ENCODE data around the gene AGAP6.
"Not testable (repeated sequence)": the region's sequence is repeated elsewhere in the genome, so short reads cannot be mapped to it uniquely, and the experiment has no call there.

Gene AGAP6

GRCh38 chr10:50051995-50052660 lies 63.9 kb downstream of the AGAP6 start:
- not testable (repeated sequence) for H3K27me3 Mint-ChIP-seq; H3K4me3 Mint-ChIP-seq; H3K27ac Mint-ChIP-seq; H3K36me3 Mint-ChIP-seq (ENCODE audit: low read depth); DNase-seq; H3K9me3 Mint-ChIP-seq; ATAC-seq; H3K4me1 Mint-ChIP-seq

GRCh38 chr10:50052778-50053376 lies 64.7 kb downstream of the AGAP6 start:
- H3K27ac Mint-ChIP-seq; H3K9me3 Mint-ChIP-seq; H3K36me3 Mint-ChIP-seq (ENCODE audit: low read depth); H3K27me3 Mint-ChIP-seq; DNase-seq; H3K4me3 Mint-ChIP-seq; ATAC-seq; H3K4me1 Mint-ChIP-seq: not testable (repeated sequence)

- H3K36me3 Mint-ChIP-seq (ENCODE audit: low read depth); H3K4me3 Mint-ChIP-seq; H3K27me3 Mint-ChIP-seq; H3K9me3 Mint-ChIP-seq; DNase-seq; H3K27ac Mint-ChIP-seq; ATAC-seq; H3K4me1 Mint-ChIP-seq: not testable (repeated sequence)
Measured at GRCh38 chr10:50055494-50056292, 67.5 kb downstream of the AGAP6 start.

- H3K27me3 Mint-ChIP-seq; H3K27ac Mint-ChIP-seq; H3K9me3 Mint-ChIP-seq; ATAC-seq; H3K4me3 Mint-ChIP-seq; H3K4me1 Mint-ChIP-seq; DNase-seq; H3K36me3 Mint-ChIP-seq (ENCODE audit: low read depth): not testable (repeated sequence)
Measured at GRCh38 chr10:50056654-50057053, 68.4 kb downstream of the AGAP6 start.

- H3K4me3 Mint-ChIP-seq; H3K36me3 Mint-ChIP-seq (ENCODE audit: low read depth); H3K9me3 Mint-ChIP-seq; ATAC-seq; H3K27me3 Mint-ChIP-seq; H3K4me1 Mint-ChIP-seq; H3K27ac Mint-ChIP-seq; DNase-seq: not testable (repeated sequence)
Measured at GRCh38 chr10:50058727-50059126, 70.5 kb downstream of the AGAP6 start.

- H3K4me3 Mint-ChIP-seq; H3K27ac Mint-ChIP-seq; ATAC-seq; DNase-seq; H3K27me3 Mint-ChIP-seq; H3K4me1 Mint-ChIP-seq; H3K36me3 Mint-ChIP-seq (ENCODE audit: low read depth); H3K9me3 Mint-ChIP-seq: not testable (repeated sequence)
Measured at GRCh38 chr10:50059946-50060345, 71.7 kb downstream of the AGAP6 start.
